ENCODE measurements around the gene BMPR1A.

Gene BMPR1A

GRCh38 chr10:86804805-86805204 is 48.4 kb downstream of the BMPR1A start:
- DNase-seq, result no peak

- DNase-seq, result no peak
These were observed 56.7 kb downstream of the BMPR1A start for GRCh38 chr10:86813101-86813500.

- no peak for DNase-seq
These were observed 57.6 kb downstream of the BMPR1A start for GRCh38 chr10:86813982-86814381.

- DNase-seq, result no peak
These were observed 58.7 kb downstream of the BMPR1A start for GRCh38 chr10:86815035-86815617.

DNA sequence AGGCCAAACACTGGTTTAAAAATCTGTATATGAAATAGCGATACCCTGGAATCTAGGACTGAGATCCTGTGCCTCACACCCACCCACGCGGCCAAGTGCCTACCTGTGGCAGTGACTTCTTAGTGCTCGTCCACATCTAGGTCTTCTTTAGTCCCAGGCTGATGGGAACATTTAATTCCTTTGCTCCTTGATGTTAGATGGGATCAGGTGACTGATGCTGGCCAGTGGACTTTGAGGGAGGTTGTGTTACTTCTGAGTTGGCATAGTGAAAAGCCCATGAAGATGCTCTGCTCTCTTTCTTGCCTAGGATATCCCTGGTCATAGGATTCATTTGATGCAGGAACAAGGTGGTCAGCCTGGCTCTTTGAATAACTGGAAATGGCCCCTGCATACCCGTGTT is 59.2 kb downstream of the BMPR1A start:
- no peak for DNase-seq

DNA sequence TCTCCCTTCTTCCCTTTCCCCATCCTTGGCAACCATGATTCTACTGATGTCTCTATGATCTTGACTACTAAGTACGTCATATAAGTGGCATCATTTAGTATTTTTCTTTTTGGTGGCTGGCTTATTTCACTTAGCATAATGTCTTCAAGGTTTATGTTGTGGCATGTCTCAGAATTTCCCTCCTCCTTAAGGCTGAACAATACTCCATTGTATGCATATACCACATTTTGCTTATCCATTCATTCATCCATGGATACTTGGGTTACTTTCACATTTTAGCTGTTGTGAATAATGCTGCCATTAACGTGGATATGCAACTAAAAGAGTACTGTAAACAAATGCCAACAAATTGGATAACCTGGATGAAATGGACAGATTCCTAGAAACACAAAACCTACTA is 60.8 kb downstream of the BMPR1A start:
- no peak for DNase-seq

DNA sequence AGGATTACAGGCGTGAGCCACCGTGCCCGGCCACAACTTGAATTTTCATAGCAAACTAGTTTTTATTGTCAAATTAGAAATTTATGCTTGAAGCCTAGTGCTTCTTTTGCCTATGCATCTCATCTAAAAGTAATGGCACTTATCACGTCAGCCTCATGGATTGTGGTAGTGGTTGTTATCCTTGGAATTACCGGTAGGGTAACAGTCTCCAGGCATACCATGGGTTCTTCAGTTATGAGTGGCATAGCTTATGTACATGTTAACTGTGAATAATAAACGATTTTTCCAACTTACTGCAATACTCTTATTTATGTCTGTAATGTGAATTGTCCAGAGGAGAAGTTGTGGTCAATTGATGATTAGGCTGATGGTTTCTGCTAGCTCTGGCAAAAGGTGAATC is 63.1 kb downstream of the BMPR1A start:
- DNase-seq, result no peak

DNA sequence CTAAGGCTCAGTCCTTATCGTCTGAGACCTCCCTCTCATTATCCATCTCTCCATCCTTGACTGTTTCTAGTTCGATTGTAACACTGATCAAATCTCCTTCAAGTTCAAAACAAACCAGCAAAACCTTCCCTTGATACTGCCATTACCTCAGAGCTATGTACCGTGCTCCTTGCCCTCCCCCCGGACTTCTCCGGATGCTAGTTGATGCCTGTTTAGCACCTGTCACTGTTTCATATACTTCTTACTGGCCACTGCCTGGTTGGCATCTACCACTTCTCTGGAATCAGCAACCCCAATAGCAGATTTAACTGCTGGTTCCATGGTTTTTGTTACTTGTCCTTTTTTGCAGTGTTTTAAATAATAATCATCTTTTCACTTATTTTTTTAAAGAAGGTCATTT is 64.1 kb downstream of the BMPR1A start:
- DNase-seq, result no peak

DNA sequence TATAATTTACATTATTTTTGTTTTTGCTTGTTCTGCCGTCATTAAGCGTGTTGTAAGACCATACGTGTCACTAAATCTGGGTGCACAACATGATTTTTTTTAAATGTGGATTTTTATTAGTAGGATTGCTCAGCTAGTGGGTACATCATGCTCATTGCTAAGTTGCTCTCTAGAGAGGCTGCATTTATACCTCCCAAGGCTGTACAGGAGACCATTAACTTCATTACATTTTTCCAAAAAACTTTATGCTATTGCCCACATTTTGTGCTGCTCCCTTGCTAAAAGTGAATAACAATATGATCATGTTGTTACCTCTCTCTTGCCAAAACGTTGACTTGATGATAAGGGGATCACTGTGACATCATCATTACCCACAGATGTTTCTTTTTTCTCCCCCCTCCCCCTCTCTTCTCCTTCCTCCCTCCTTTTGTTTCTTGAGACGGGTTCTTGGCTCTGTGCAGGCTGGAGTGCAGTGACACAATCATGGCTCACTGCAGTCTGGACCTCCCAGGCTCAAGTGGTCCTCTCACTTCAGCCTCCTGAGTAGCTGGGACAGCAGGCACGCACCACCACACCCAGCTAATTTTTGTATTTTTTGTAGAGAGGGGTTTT is 65.1 kb downstream of the BMPR1A start:
- DNase-seq, result no peak

- no peak for DNase-seq
These were observed 67.1 kb downstream of the BMPR1A start for GRCh38 chr10:86823565-86823964.

- no peak for DNase-seq
These were observed 67.7 kb downstream of the BMPR1A start for GRCh38 chr10:86824151-86824550.

- DNase-seq, result no peak
These were observed 68.9 kb downstream of the BMPR1A start for GRCh38 chr10:86825366-86825765.

- no peak for DNase-seq
These were observed 71.2 kb downstream of the BMPR1A start for GRCh38 chr10:86827639-86828038.

- DNase-seq, result no peak
These were observed 71.7 kb downstream of the BMPR1A start for GRCh38 chr10:86828145-86828544.

DNA sequence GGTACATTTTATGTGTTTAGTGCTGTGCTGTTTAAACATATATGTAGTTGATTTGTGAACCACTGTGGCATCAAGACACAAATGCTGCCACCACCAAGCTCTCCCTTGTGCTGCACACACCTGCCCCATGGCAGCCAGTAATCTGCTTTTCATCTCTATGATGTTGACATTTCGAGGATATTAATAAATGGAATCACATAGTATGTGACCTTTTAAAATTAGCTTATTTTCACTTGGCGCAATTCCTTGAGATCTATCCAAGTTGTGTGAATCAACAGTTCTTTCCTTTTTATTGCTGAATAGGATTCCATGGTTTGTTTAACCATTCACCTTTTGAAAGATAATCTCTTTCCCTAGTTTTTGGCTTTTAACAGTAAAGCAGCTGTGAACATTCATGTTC is 73.1 kb downstream of the BMPR1A start:
- DNase-seq, result no peak

GRCh38 chr10:86830043-86830591 is 73.7 kb downstream of the BMPR1A start:
- DNase-seq, result no peak

DNA sequence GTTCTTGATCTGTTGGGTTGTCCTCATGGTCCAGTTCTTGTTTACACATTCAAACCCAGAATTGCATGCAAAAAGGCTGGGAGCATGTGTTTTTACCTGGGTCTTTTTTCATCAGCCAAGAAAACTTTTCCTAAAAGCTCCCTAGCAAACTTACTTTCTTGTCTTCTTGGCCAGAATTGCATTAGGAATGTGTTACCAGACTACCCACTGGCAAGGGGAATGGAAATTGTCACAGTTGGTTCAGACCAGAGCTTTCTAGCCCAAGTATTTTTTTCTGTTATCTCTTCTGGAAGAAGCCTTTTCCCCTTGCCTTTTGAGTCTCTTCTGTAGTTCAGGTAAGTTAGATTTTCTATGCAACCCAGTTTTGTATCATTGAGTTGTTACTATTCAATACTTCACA is 77.5 kb downstream of the BMPR1A start:
- DNase-seq, result no peak

GRCh38 chr10:86836044-86836443 is 79.6 kb downstream of the BMPR1A start:
- no peak for DNase-seq

GRCh38 chr10:86837663-86838062 is 81.2 kb downstream of the BMPR1A start:
- no peak for DNase-seq

GRCh38 chr10:86840498-86840897 is 84.1 kb downstream of the BMPR1A start:
- no peak for DNase-seq

DNA sequence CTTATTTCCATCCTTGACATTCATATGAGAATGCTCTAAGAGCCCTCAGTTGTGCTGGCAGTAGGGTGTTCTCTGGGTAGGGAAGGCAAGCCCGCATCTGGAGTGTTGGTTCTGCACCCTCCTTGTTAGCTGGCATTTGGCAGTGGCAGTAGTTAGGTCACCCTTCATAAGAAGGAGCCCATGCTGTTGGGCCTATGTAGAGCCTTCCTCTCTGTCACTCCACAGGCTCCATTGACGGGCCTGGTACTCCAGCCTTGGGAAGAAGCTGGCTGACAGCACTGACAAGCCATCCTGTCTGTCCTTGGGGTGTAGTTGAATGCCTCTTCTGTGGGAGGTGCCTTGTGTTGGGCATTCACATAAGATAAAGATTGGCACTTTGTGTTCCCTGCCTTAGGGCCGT is 89.7 kb downstream of the BMPR1A start:
- no peak for DNase-seq

- no peak for DNase-seq
These were observed 92.3 kb downstream of the BMPR1A start for GRCh38 chr10:86848747-86849146.

DNA sequence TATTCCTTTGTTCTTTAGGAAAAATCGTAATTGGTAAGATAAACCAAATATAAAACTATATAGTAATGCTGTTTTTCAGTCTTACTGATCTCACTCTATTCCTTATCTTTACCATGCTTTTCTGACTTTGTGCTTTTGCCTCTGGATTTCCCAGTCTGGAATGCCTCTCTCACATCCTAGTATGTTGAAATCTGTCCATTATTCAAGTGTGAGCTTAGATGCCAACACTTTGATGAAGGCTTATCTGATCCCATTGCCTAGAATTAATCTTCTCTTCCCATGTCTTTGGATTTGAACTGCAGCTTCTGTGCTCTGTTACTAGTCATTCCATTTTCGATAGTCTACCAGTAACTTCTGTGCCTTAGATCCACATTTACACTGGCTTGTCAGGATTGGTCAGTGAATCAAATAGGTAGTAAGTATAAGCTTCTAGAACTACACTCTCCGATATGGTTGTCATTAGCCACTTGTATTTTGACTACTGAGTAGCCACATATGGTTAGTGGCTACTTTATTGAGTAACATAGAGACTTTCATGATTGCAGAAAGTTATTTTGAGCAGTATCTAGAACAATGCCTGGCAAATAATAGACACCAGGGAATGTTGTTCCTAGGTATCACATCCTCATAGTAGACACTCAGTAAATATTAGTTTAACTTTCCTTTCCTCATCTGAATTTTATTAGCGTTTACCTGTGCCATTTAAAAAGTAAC is 92.9 kb downstream of the BMPR1A start:
- DNase-seq, result no peak

DNA sequence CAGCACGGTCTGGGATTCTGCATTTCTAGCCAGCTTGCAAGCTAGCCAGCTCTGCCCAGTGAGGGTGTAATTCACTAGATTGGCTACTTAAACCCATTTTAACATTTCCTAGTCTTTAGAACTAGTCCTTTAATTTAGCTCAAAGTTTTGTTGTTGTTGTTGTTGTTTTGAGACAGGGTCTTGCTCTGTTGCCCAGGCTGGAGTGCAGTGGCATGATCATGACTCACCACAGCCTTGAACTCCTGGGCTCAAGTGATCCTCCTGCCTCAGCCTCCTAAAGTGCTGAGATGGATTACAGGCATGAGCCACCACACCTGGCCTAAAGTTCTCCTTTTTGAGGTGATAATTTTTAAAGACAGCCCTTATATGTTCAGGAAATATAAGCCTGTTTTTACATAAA is 94.1 kb downstream of the BMPR1A start:
- no peak for DNase-seq

All from activated CD8-positive, alpha-beta memory T cell treated with anti-CD3 and anti-CD28 coated beads for 24 hours (primary cell).